HEK293 (cell line): ENCODE measurements around the gene FUT3.

Experiments
- ZEB2 ChIP-seq: fragments of 450-650 bp; formaldehyde crosslinking; IDR thresholded peaks from 2 replicates; pipeline ENCODE4 v1.5.1; 2016; ENCODE audit warnings: missing biosample characterization, missing genetic modification characterization
- ZNF23 ChIP-seq: fragments of 450-650 bp; formaldehyde crosslinking; IDR thresholded peaks from 2 replicates; pipeline ENCODE4 v1.5.1; 2016; ENCODE audit warnings: missing biosample characterization, missing genetic modification characterization, borderline replicate concordance
- ZNF248 ChIP-seq: fragments of 450-650 bp; formaldehyde crosslinking; IDR thresholded peaks from 2 replicates; pipeline ENCODE4 v1.5.1; 2017; ENCODE audit warnings: missing biosample characterization, missing genetic modification characterization
- ZNF555 ChIP-seq: fragments of 450-650 bp; formaldehyde crosslinking; conservative IDR thresholded peaks from 2 replicates; pipeline ENCODE4 v1.5.1; 2017; ENCODE audit warnings: missing biosample characterization, mild to moderate bottlenecking, missing genetic modification characterization, inconsistent platforms
- TF ChIP-seq, protein P1 (sequence below): fragments of 450-650 bp; formaldehyde crosslinking; IDR thresholded peaks from 2 replicates; pipeline ENCODE4 v1.5.1; 2016; ENCODE audit warnings: missing biosample characterization, missing genetic modification characterization

DNA sequence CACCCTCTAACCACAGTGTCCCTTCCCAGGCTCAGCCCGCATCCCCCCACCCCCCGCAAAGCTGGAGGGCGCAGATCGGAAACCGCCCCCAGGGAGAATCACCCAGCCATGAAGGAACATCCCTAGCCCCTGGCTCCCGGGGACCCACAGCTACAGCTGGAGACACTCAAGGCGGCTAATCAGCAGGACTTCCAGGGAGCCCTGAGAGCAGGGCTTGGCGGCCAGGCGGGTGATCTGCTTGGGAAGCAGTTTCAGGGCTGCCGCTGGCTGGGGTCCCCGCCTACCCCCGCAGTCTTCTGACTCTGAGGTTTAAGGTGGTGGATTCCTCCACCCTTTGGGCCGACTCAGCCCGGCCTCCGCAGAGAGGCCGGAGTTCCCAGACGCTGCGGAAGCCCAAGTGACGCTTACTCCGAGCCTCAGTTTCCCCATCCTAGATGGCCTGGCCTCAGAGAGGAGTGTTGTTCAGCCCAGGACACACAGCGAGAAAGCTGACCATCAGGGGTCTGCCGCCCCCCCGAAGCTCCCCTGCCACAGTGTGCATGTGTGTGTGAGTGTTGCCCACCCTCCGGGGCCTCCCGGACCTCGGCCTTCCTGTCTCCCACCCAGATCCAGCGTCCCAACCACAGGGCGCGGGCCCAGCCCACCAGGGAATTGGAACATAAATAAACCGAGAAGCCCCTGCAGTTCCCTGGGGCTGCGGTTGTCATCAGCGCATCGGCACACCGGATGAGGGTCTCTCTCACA is 21.5 kb downstream of the FUT3 start:
- no peak for TF ChIP-seq ZNF248
- no peak for TF ChIP-seq ZNF23 (tag by site-specific recombination)
- TF ChIP-seq, protein P1, sequence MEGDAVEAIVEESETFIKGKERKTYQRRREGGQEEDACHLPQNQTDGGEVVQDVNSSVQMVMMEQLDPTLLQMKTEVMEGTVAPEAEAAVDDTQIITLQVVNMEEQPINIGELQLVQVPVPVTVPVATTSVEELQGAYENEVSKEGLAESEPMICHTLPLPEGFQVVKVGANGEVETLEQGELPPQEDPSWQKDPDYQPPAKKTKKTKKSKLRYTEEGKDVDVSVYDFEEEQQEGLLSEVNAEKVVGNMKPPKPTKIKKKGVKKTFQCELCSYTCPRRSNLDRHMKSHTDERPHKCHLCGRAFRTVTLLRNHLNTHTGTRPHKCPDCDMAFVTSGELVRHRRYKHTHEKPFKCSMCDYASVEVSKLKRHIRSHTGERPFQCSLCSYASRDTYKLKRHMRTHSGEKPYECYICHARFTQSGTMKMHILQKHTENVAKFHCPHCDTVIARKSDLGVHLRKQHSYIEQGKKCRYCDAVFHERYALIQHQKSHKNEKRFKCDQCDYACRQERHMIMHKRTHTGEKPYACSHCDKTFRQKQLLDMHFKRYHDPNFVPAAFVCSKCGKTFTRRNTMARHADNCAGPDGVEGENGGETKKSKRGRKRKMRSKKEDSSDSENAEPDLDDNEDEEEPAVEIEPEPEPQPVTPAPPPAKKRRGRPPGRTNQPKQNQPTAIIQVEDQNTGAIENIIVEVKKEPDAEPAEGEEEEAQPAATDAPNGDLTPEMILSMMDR (tag by site-specific recombination) = no peak
- no peak for TF ChIP-seq ZEB2
- no peak for TF ChIP-seq ZNF555 (tag by site-specific recombination)
